Measurements from ENCODE around the gene MCC.
A peak's percentile ranks its signal among the peaks of the same experiment; 100 is the strongest.

The MCC gene

DNA sequence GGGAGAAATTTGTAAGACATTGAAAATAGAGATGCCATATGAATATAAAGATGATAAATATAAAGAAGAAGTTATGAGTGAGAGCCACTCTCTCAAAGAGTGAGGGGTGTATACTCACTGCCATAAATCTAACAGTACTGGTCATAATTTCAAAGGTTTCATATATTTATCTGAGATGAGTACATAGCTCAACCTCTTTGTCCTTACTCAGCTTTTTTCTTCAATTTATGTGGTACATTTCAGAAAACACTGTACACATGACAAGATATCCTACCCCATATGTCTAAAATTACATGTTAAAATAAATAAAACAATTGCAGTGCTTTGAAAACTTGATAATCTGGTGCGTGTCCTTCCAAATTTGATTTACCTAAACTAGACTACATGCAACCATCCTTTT, 5.2 kb upstream of the MCC start:
- no peak overlapping the region for H3K4ac ChIP-seq (ENCODE audit: low read depth in 1 of 2, low read length in 2 of 2)
- no peak overlapping the region for H4K91ac ChIP-seq (ENCODE audit: low read length)
- peaks cover 3% of the 10 kb centered on the region for H3K4me1 ChIP-seq (ENCODE audit: control insufficient read depth, insufficient read depth, low read depth, low read length)
- peaks cover 15% of the 10 kb centered on the region for H3K9me3 ChIP-seq (ENCODE audit: control insufficient read depth, low read length)
- H2AK5ac ChIP-seq (ENCODE audit: low read length, severe bottlenecking), result no peak overlapping the region
- H2BK12ac ChIP-seq (ENCODE audit: low read length in 2 of 2), result no peak overlapping the region
- H3K18ac ChIP-seq (ENCODE audit: low read depth in 1 of 2, low read length in 2 of 2), result no peak overlapping the region
- H4K8ac ChIP-seq (ENCODE audit: low read length), result no peak overlapping the region
- H2BK120ac ChIP-seq (ENCODE audit: low read depth, low read length), result no peak overlapping the region
- no peak overlapping the region for H2BK15ac ChIP-seq (ENCODE audit: low read depth, poor library complexity, severe bottlenecking)
- H3K9ac ChIP-seq (ENCODE audit: low read length), result no peak overlapping the region
- H3K36me3 ChIP-seq (ENCODE audit: control insufficient read depth in 1 of 2, insufficient read depth in 2 of 2, low read depth in 1 of 2, low read length in 2 of 2), result no peaks in the 10 kb centered on the region
- H3K4me3 ChIP-seq (ENCODE audit: insufficient read depth in 1 of 2, low read depth in 1 of 2, low read length in 2 of 2), result no peak overlapping the region
- no peak overlapping the region for H3K27ac ChIP-seq (ENCODE audit: low read length, poor library complexity, severe bottlenecking)
- 95% methylated on average over 1 of the region's 1 CpG for WGBS
- no peak overlapping the region for H3K14ac ChIP-seq (ENCODE audit: low read length in 2 of 2)
- DNase-seq, result no peak
- H3K79me1 ChIP-seq (replicated peaks; ENCODE audit: low read length, poor library complexity, severe bottlenecking), result no peaks in the 10 kb centered on the region
- no peak overlapping the region for H2BK5ac ChIP-seq (ENCODE audit: low read depth, low read length, poor library complexity, severe bottlenecking)
- H2AFZ ChIP-seq (ENCODE audit: low read depth, low read length), result no peak overlapping the region
- H3K23ac ChIP-seq (ENCODE audit: low read length in 2 of 2), result no peak overlapping the region
- H3K27me3 ChIP-seq (ENCODE audit: control insufficient read depth in 1 of 2, insufficient read depth in 1 of 2, low read length in 2 of 2), result no peaks in the 10 kb centered on the region
- no peak overlapping the region for H3K4me2 ChIP-seq (ENCODE audit: low read length, poor library complexity, severe bottlenecking)

DNA sequence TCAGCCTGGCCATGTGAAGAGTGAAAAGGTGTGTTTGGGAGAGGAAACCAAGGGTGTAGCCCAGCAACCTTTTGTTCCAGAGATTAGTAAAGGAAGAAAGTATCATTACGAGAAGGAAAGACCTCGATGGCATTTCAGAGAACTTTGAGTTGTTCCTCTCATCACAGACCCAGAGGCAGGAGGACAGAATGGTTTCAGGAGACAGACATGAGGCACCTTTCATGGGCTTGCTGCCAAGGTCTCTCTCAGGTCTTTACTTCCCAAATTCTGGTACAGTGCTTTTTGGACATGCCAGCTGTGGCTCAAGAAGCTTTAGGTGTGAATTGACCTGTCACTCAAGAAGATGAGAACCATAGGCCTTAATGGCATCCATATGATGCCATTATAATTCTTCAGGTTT, 2.8 kb upstream of the MCC start:
- Histone ChIP-seq H2AFZ (ENCODE audit: low read depth, low read length) (no peak overlapping the region), H3K18ac (ENCODE audit: low read depth in 1 of 2, low read length in 2 of 2) (no peak overlapping the region), H3K79me1 (replicated peaks; ENCODE audit: low read length, poor library complexity, severe bottlenecking) (peaks cover 4% of the 10 kb centered on the region), H3K23ac (ENCODE audit: low read length in 2 of 2) (no peak overlapping the region), H2BK5ac (ENCODE audit: low read depth, low read length, poor library complexity, severe bottlenecking) (no peak overlapping the region), H3K4ac (ENCODE audit: low read depth in 1 of 2, low read length in 2 of 2) (no peak overlapping the region), H3K36me3 (ENCODE audit: control insufficient read depth in 1 of 2, insufficient read depth in 2 of 2, low read depth in 1 of 2, low read length in 2 of 2) (no peaks in the 10 kb centered on the region), H2BK12ac (ENCODE audit: low read length in 2 of 2) (no peak overlapping the region), H2BK120ac (ENCODE audit: low read depth, low read length) (no peak overlapping the region), H3K9ac (ENCODE audit: low read length) (no peak overlapping the region), H3K27me3 (ENCODE audit: control insufficient read depth in 1 of 2, insufficient read depth in 1 of 2, low read length in 2 of 2) (no peaks in the 10 kb centered on the region), H3K4me2 (ENCODE audit: low read length, poor library complexity, severe bottlenecking) (no peak overlapping the region), H3K27ac (ENCODE audit: low read length, poor library complexity, severe bottlenecking) (no peak overlapping the region), H2BK15ac (ENCODE audit: low read depth, poor library complexity, severe bottlenecking) (no peak overlapping the region), H3K9me3 (ENCODE audit: control insufficient read depth, low read length) (peaks cover 15% of the 10 kb centered on the region), H4K91ac (ENCODE audit: low read length) (no peak overlapping the region), H4K8ac (ENCODE audit: low read length) (no peak overlapping the region), H3K14ac (ENCODE audit: low read length in 2 of 2) (no peak overlapping the region), H3K4me3 (ENCODE audit: insufficient read depth in 1 of 2, low read depth in 1 of 2, low read length in 2 of 2) (peak overlapping the region in 1 of 2 experiments; percentile 16), H2AK5ac (ENCODE audit: low read length, severe bottlenecking) (peak overlapping the region; percentile 15), H3K4me1 (ENCODE audit: control insufficient read depth, insufficient read depth, low read depth, low read length) (peaks cover 5% of the 10 kb centered on the region)
- DNase-seq, result no peak
- 92% methylated on average over 2 of the region's 2 CpGs for WGBS

DNA sequence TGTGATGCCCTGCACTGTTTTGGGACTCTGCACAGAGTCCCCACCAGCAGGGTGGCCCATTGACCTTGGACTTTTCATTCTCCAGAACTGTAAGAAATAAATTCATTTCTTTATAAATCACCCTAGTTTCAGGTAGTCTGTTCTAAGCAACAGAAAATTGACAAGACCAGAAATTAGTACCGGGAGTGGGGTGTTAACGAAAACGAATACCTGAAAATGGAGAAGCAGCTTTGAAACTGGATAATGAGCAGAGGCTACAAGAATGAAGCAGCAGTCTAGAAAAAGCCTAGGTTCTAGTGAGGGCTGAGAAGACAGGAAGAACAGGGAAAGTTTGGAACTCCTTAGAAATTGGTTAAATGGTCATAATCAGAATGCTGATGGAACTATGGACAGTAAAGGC, 2.1 kb upstream of the MCC start:
- no peak overlapping the region for H3K18ac ChIP-seq (ENCODE audit: low read depth in 1 of 2, low read length in 2 of 2)
- H2AFZ ChIP-seq (ENCODE audit: low read depth, low read length), result no peak overlapping the region
- H4K8ac ChIP-seq (ENCODE audit: low read length), result no peak overlapping the region
- no peak overlapping the region for H2BK120ac ChIP-seq (ENCODE audit: low read depth, low read length)
- peak overlapping the region in 1 of 2 experiments; percentile 21 for H2BK12ac ChIP-seq (ENCODE audit: low read length in 2 of 2)
- H3K14ac ChIP-seq (ENCODE audit: low read length in 2 of 2), result no peak overlapping the region
- DNase-seq, result no peak
- 96% methylated on average over 3 of the region's 3 CpGs for WGBS
- peaks cover 4% of the 10 kb centered on the region for H3K79me1 ChIP-seq (replicated peaks; ENCODE audit: low read length, poor library complexity, severe bottlenecking)
- H2BK15ac ChIP-seq (ENCODE audit: low read depth, poor library complexity, severe bottlenecking), result peak overlapping the region; percentile 83
- H3K27ac ChIP-seq (ENCODE audit: low read length, poor library complexity, severe bottlenecking), result no peak overlapping the region
- H3K4me2 ChIP-seq (ENCODE audit: low read length, poor library complexity, severe bottlenecking), result no peak overlapping the region
- H3K4me3 ChIP-seq (ENCODE audit: insufficient read depth in 1 of 2, low read depth in 1 of 2, low read length in 2 of 2), result peak overlapping the region in 1 of 2 experiments; percentile 9
- H3K27me3 ChIP-seq (ENCODE audit: control insufficient read depth in 1 of 2, insufficient read depth in 1 of 2, low read length in 2 of 2), result no peaks in the 10 kb centered on the region
- H3K23ac ChIP-seq (ENCODE audit: low read length in 2 of 2), result no peak overlapping the region
- H3K9me3 ChIP-seq (ENCODE audit: control insufficient read depth, low read length), result peaks cover 15% of the 10 kb centered on the region
- H3K4ac ChIP-seq (ENCODE audit: low read depth in 1 of 2, low read length in 2 of 2), result no peak overlapping the region
- H2BK5ac ChIP-seq (ENCODE audit: low read depth, low read length, poor library complexity, severe bottlenecking), result no peak overlapping the region
- no peak overlapping the region for H3K9ac ChIP-seq (ENCODE audit: low read length)
- peaks cover 5% of the 10 kb centered on the region for H3K4me1 ChIP-seq (ENCODE audit: control insufficient read depth, insufficient read depth, low read depth, low read length)
- H2AK5ac ChIP-seq (ENCODE audit: low read length, severe bottlenecking), result peak overlapping the region; percentile 63
- H3K36me3 ChIP-seq (ENCODE audit: control insufficient read depth in 1 of 2, insufficient read depth in 2 of 2, low read depth in 1 of 2, low read length in 2 of 2), result no peaks in the 10 kb centered on the region
- no peak overlapping the region for H4K91ac ChIP-seq (ENCODE audit: low read length)

DNA sequence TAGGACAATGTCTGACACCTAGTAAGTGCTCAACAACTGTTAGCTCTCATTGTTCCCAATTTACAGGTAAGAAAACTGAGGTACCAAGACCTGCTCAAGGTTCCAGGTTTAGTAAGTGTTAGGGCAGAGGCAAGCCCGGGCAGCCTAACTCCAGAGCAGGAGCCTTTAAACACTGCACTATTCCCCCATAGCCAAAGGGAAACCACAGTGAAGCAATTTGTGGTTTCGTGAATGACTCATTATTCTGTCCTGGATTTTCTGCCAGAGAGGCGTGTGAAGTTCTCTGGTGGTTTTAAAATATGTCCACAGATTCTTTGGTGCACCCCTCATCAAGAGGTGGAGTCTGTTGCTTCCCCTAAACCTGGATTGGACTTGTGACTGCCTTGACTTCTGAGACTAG, 1.0 kb upstream of the MCC start:
- no peak overlapping the region for H2AK5ac ChIP-seq (ENCODE audit: low read length, severe bottlenecking)
- H3K79me1 ChIP-seq (replicated peaks; ENCODE audit: low read length, poor library complexity, severe bottlenecking), result peaks cover 6% of the 10 kb centered on the region
- H3K36me3 ChIP-seq (ENCODE audit: control insufficient read depth in 1 of 2, insufficient read depth in 2 of 2, low read depth in 1 of 2, low read length in 2 of 2), result no peaks in the 10 kb centered on the region
- peaks cover 15% of the 10 kb centered on the region for H3K9me3 ChIP-seq (ENCODE audit: control insufficient read depth, low read length)
- no peak overlapping the region for H4K8ac ChIP-seq (ENCODE audit: low read length)
- no peaks in the 10 kb centered on the region for H3K27me3 ChIP-seq (ENCODE audit: control insufficient read depth in 1 of 2, insufficient read depth in 1 of 2, low read length in 2 of 2)
- H2BK12ac ChIP-seq (ENCODE audit: low read length in 2 of 2), result no peak overlapping the region
- 4% methylated on average over 2 of the region's 3 CpGs for whole genome bisulfite sequencing
- H4K91ac ChIP-seq (ENCODE audit: low read length), result no peak overlapping the region
- H3K4me1 ChIP-seq (ENCODE audit: control insufficient read depth, insufficient read depth, low read depth, low read length), result peaks cover 5% of the 10 kb centered on the region
- peak overlapping the region; percentile 24 to 31 for H3K18ac ChIP-seq (ENCODE audit: low read depth in 1 of 2, low read length in 2 of 2)
- no peak overlapping the region for H3K23ac ChIP-seq (ENCODE audit: low read length in 2 of 2)
- H2BK15ac ChIP-seq (ENCODE audit: low read depth, poor library complexity, severe bottlenecking), result no peak overlapping the region
- H3K4me3 ChIP-seq (ENCODE audit: insufficient read depth in 1 of 2, low read depth in 1 of 2, low read length in 2 of 2), result peak overlapping the region in 1 of 2 experiments; percentile 92
- H3K9ac ChIP-seq (ENCODE audit: low read length), result peak overlapping the region; percentile 87
- H3K4ac ChIP-seq (ENCODE audit: low read depth in 1 of 2, low read length in 2 of 2), result no peak overlapping the region
- no peak overlapping the region for H3K14ac ChIP-seq (ENCODE audit: low read length in 2 of 2)
- peak; percentile 99 for DNase-seq
- H2BK120ac ChIP-seq (ENCODE audit: low read depth, low read length), result no peak overlapping the region
- H3K4me2 ChIP-seq (ENCODE audit: low read length, poor library complexity, severe bottlenecking), result no peak overlapping the region
- H2BK5ac ChIP-seq (ENCODE audit: low read depth, low read length, poor library complexity, severe bottlenecking), result no peak overlapping the region
- no peak overlapping the region for H2AFZ ChIP-seq (ENCODE audit: low read depth, low read length)
- H3K27ac ChIP-seq (ENCODE audit: low read length, poor library complexity, severe bottlenecking), result peak overlapping the region; percentile 86
